Measurements from ENCODE around the gene ARHGAP23. TPM values are rescaled to one million over a fixed set of nuclear protein-coding genes. Genes with fewer than 3 reads are reported as not detected.
"Not testable (repeated sequence)": the region's sequence is repeated elsewhere in the genome, so short reads cannot be mapped to it uniquely, and the experiment has no call there.

The ARHGAP23 gene
- total RNA-seq, 1 experiment from 2014 or later: 129 TPM

DNA sequence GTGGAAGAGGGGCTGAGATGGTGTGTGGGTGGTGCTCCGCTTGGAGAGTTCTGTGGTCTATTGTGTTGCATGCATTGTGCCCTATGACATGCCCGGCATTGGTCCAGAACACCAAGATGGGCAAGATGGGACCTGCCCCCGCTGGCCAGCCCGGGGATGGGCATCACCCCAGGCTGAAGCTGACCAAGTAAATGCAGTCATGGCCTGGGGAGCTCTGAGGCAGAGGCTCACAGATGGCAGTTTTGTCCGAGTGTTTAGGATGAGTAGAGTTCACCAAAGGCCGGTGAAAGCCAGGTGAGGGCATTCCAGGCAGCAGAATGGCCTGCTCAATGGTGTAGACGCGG lies 54.4 kb downstream of the ARHGAP23 start:
- H3K27ac ChIP-seq; H3K27me3 ChIP-seq (ENCODE audit: insufficient read depth, low read depth); H3K79me2 ChIP-seq (ENCODE audit: low read depth); H3K9me2 ChIP-seq (ENCODE audit: insufficient read depth); H3K36me3 ChIP-seq (ENCODE audit: low read depth); H3F3A ChIP-seq (ENCODE audit: insufficient read depth, low read depth); H3K9me3 ChIP-seq (ENCODE audit: insufficient read depth, low read depth); BruUV-seq (replicated peaks); CTCF ChIA-PET; DNase-seq; H3K4me3 ChIP-seq; H4K20me1 ChIP-seq (ENCODE audit: insufficient read depth); intact Hi-C loops (cut with micrococcal nuclease; ENCODE audit: unreplicated experiment); H3K4me1 ChIP-seq (replicated peaks; ENCODE audit: insufficient read depth); H3K4me2 ChIP-seq; H2AFZ ChIP-seq: not testable (repeated sequence)
- POLR2A ChIA-PET (ENCODE audit: unreplicated experiment): interaction anchor here (0.6 kb wide), 1 partner anchor 837 kb away, joined by 3 read pairs; no protein-coding TSS in a partner anchor

DNA sequence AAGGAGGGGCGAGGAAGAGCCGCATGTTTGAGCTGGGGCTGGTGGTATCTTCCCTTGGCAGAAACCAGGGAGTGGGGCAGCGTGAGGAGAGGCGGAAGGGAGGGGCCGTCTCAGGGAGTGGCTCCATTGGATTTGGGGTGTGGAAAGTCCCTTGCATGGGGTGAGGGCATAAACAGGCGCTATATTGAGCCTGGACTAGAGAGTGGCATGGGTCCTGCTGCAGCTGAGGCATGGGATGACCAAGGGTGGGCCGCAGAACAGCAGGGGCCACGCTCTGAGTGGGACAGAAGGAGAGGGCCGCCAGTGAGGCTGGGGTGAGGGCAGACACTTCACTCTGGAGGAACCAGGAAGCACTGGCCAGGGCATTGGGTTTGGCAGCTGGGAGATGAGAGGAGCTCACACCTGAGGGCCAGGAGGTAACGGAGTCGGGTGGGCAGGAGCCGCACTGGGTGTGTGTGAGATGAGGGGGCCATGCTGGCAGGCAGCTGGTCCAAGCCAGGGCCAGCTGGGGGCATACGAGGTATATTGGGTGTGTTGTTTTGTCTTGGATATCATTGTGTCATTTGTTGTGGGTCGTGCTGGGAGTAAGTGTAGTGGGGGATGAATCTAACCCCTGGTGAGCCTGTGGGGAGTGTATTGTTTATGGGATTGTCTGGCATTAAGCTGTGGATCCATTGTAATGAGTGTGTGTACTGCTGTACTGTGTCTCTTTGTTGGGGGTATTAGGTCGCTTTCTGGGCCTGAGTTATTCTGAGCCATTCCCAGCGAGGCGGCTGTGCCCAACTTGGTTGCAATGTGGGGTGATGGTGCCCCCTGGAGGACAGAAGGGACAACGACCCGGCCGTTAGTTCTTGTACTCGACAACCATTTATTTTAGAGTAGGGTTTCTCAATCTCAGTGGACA lies 56.2 kb downstream of the ARHGAP23 start:
- not testable (repeated sequence) for H4K20me1 ChIP-seq (ENCODE audit: insufficient read depth); H2AFZ ChIP-seq; H3K79me2 ChIP-seq (ENCODE audit: low read depth); H3K4me1 ChIP-seq (replicated peaks; ENCODE audit: insufficient read depth); H3K36me3 ChIP-seq (ENCODE audit: low read depth); H3K4me3 ChIP-seq; H3K27me3 ChIP-seq (ENCODE audit: insufficient read depth, low read depth); H3K27ac ChIP-seq; H3K9me2 ChIP-seq (ENCODE audit: insufficient read depth); H3K9me3 ChIP-seq (ENCODE audit: insufficient read depth, low read depth); BruUV-seq (replicated peaks); H3K4me2 ChIP-seq; H3F3A ChIP-seq (ENCODE audit: insufficient read depth, low read depth)
- ChIA-PET POLR2A (ENCODE audit: unreplicated experiment) (interaction anchor here (0.6 kb wide), 1 partner anchor 1211 kb away, joined by 3 read pairs; no protein-coding TSS in a partner anchor), CTCF (interaction anchor here (1.0 to 1.1 kb wide), 2 partner anchors 40 to 80 kb away, joined by 3 read pairs; no protein-coding TSS in a partner anchor)
- intact Hi-C loops (cut with micrococcal nuclease; ENCODE audit: unreplicated experiment): loop anchor here (1.0 to 2.0 kb wide), 2 partner anchors 40 to 61 kb away; no protein-coding TSS in a partner anchor
- TF ChIP-seq, protein P1, sequence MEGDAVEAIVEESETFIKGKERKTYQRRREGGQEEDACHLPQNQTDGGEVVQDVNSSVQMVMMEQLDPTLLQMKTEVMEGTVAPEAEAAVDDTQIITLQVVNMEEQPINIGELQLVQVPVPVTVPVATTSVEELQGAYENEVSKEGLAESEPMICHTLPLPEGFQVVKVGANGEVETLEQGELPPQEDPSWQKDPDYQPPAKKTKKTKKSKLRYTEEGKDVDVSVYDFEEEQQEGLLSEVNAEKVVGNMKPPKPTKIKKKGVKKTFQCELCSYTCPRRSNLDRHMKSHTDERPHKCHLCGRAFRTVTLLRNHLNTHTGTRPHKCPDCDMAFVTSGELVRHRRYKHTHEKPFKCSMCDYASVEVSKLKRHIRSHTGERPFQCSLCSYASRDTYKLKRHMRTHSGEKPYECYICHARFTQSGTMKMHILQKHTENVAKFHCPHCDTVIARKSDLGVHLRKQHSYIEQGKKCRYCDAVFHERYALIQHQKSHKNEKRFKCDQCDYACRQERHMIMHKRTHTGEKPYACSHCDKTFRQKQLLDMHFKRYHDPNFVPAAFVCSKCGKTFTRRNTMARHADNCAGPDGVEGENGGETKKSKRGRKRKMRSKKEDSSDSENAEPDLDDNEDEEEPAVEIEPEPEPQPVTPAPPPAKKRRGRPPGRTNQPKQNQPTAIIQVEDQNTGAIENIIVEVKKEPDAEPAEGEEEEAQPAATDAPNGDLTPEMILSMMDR (conservative IDR thresholded peaks at IDR 0.05): peak; percentile 83
- peak in 1 of 2 experiments; percentile 63 for DNase-seq

DNA sequence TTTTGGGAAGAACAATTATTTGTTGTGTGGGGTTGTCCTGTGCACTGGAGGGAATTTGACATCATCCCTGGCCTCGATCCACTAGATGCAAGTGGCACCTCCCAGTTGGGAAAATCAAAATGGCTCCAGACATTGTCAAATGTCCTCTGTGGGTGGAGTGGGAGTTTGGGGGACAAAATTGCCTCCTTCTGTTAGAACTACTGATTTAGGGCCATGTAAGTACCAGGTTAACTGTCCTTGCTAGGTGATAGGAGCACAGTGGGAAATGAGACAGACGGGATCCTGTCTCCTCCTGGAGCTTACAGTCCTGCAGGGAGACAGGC lies 56.8 kb downstream of the ARHGAP23 start:
- no TSS peak for BruUV-seq (replicated peaks)
- H3K4me2 ChIP-seq: no peak overlapping the region
- no peaks in the 10 kb centered on the region for H3K4me1 ChIP-seq (replicated peaks; ENCODE audit: insufficient read depth)
- no peaks in the 10 kb centered on the region for H3K9me3 ChIP-seq (ENCODE audit: insufficient read depth, low read depth)
- H3K27me3 ChIP-seq (ENCODE audit: insufficient read depth, low read depth): no peaks in the 10 kb centered on the region
- CTCF ChIA-PET: no interaction called here
- no peak overlapping the region for H3K4me3 ChIP-seq
- POLR2A ChIA-PET (ENCODE audit: unreplicated experiment): no interaction called here
- H3F3A ChIP-seq (ENCODE audit: insufficient read depth, low read depth): no peaks in the 10 kb centered on the region
- H4K20me1 ChIP-seq (ENCODE audit: insufficient read depth): no peaks in the 10 kb centered on the region
- no peak overlapping the region for H3K27ac ChIP-seq
- H2AFZ ChIP-seq: no peak overlapping the region
- H3K36me3 ChIP-seq (ENCODE audit: low read depth): no peaks in the 10 kb centered on the region
- no peaks in the 10 kb centered on the region for H3K9me2 ChIP-seq (ENCODE audit: insufficient read depth)
- H3K79me2 ChIP-seq (ENCODE audit: low read depth): no peaks in the 10 kb centered on the region
- DNase-seq: no peak
- intact Hi-C loops (cut with micrococcal nuclease; ENCODE audit: unreplicated experiment): loop anchor here (1.0 to 2.0 kb wide), 2 partner anchors 40 to 62 kb away; no protein-coding TSS in a partner anchor
- TF ChIP-seq, protein P1 (conservative IDR thresholded peaks at IDR 0.05): no peak; the same call in 1 of the 2 replicates
- no peak for TF ChIP-seq EZH2 (IDR thresholded peaks at IDR 0.05; ENCODE audit: low read depth)

DNA sequence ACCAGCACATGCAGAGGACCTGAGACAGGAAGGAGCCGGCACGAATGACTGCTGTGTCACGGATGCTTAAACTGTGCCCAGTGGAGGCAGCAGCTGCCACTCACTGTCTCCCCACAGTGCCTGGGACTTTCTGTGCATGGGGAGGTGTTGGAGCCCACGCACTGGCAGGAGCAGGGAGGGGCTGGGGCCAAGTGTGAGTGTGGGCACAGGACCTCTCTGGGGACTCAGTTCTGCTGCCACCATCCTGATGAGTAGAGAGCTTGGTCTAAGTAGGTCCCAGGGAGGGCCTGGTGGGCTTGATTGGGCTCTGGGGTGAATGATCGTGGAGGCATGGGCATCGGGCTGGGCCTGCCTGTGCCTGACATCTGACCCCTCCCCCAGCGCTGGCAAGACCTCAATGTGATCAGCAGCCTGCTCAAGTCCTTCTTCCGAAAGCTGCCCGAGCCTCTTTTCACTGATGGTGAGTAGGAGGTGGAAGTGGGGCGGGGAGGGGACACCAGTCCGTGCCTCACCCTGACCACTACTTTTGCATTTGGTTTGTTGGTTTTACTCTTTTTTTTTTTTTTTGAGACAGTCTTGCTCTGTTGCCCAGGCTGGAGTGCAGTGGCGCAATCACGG lies 57.5 kb downstream of the ARHGAP23 start:
- H3K4me2 ChIP-seq; POLR2A ChIA-PET (ENCODE audit: unreplicated experiment); H3F3A ChIP-seq (ENCODE audit: insufficient read depth, low read depth); BruUV-seq (replicated peaks); H2AFZ ChIP-seq; DNase-seq; H4K20me1 ChIP-seq (ENCODE audit: insufficient read depth); H3K36me3 ChIP-seq (ENCODE audit: low read depth); H3K27ac ChIP-seq; H3K9me3 ChIP-seq (ENCODE audit: insufficient read depth, low read depth); H3K9me2 ChIP-seq (ENCODE audit: insufficient read depth); H3K79me2 ChIP-seq (ENCODE audit: low read depth); H3K4me3 ChIP-seq; CTCF ChIA-PET; H3K4me1 ChIP-seq (replicated peaks; ENCODE audit: insufficient read depth); H3K27me3 ChIP-seq (ENCODE audit: insufficient read depth, low read depth): not testable (repeated sequence)
- intact Hi-C loops (cut with micrococcal nuclease; ENCODE audit: unreplicated experiment): loop anchor here (1.0 to 2.0 kb wide), 2 partner anchors 41 to 62 kb away; no protein-coding TSS in a partner anchor

DNA sequence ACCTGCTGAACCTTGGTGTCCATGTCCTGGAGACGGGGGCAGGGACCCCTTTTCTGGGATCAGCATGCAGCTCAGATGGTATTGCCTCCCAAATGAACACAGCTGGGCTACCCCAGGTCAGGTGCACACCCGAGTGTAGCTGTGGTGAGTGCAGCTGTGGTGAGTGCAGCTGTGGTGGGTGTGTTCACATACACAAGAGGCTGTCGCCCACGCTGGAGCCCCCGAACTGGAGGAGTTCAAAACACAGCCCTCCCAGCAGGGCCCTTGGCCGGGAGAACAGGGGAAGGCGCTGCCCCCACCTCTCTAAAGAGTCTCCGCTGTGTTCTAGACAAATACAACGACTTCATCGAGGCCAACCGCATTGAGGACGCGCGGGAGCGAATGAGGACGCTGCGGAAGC lies 61.5 kb downstream of the ARHGAP23 start:
- DNase-seq; H3K4me3 ChIP-seq; H3K79me2 ChIP-seq (ENCODE audit: low read depth); intact Hi-C loops (cut with micrococcal nuclease; ENCODE audit: unreplicated experiment); CTCF ChIA-PET; H3K4me1 ChIP-seq (replicated peaks; ENCODE audit: insufficient read depth); H2AFZ ChIP-seq; H3F3A ChIP-seq (ENCODE audit: insufficient read depth, low read depth); BruUV-seq (replicated peaks); H3K9me2 ChIP-seq (ENCODE audit: insufficient read depth); H3K27ac ChIP-seq; H3K4me2 ChIP-seq; POLR2A ChIA-PET (ENCODE audit: unreplicated experiment); H3K9me3 ChIP-seq (ENCODE audit: insufficient read depth, low read depth); H3K27me3 ChIP-seq (ENCODE audit: insufficient read depth, low read depth); H3K36me3 ChIP-seq (ENCODE audit: low read depth); H4K20me1 ChIP-seq (ENCODE audit: insufficient read depth): not testable (repeated sequence)
